Liver (tissue), 3 donors: Measurements from ENCODE around the gene CACNB1.

Experiments used
- TAF1 ChIP-seq: conservative IDR thresholded peaks from 2 replicates; pipeline ENCODE4 v1.6.1; 2016; ENCODE audit warnings: antibody characterized with exemption, mild to moderate bottlenecking
- YY1 ChIP-seq: IDR thresholded peaks from 2 replicates; pipeline ENCODE4 v1.6.1; 2016; ENCODE audit warnings: antibody characterized with exemption, mild to moderate bottlenecking
- TF ChIP-seq, protein P1 (sequence below): fragments of 150-350 bp; IDR thresholded peaks from 2 replicates; pipeline ENCODE4 v1.5.1; 2017; ENCODE audit warnings: improper control_type of control experiment, low read depth, low read length; ENCODE audit not compliant: missing input control
- TF ChIP-seq, protein P2 (sequence below): IDR thresholded peaks from 2 replicates; pipeline ENCODE4 v1.6.1; 2016; ENCODE audit warnings: antibody characterized with exemption, mild to moderate bottlenecking
- TF ChIP-seq, protein P3 (sequence below): IDR thresholded peaks from 2 replicates; pipeline ENCODE4 v1.6.1; 2016; ENCODE audit warnings: antibody characterized with exemption
- donor health status: healthy.
- donor health status: healthy.

DNA sequence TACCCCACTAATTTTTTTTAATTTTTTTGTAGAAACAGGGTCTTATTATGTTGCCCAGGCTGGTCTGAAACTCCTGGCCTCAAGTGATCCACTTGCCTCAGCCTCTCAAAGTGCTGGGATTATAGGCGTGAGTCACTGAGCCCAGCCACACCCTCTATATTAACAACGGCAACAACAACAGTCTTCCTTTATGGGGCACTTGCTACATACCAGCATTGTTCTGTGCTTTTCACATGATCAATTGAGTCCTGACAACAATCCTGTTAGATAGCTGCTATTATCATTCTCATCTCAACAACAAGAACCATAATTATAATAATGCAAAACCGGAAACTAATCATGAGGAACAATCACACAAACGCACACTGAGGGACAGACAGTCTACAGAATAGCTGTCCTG lies 18.9 kb downstream of the CACNB1 start:
- no peak for TF ChIP-seq YY1
- TF ChIP-seq, protein P1, sequence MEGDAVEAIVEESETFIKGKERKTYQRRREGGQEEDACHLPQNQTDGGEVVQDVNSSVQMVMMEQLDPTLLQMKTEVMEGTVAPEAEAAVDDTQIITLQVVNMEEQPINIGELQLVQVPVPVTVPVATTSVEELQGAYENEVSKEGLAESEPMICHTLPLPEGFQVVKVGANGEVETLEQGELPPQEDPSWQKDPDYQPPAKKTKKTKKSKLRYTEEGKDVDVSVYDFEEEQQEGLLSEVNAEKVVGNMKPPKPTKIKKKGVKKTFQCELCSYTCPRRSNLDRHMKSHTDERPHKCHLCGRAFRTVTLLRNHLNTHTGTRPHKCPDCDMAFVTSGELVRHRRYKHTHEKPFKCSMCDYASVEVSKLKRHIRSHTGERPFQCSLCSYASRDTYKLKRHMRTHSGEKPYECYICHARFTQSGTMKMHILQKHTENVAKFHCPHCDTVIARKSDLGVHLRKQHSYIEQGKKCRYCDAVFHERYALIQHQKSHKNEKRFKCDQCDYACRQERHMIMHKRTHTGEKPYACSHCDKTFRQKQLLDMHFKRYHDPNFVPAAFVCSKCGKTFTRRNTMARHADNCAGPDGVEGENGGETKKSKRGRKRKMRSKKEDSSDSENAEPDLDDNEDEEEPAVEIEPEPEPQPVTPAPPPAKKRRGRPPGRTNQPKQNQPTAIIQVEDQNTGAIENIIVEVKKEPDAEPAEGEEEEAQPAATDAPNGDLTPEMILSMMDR: no peak
- TF ChIP-seq TAF1: no peak
- TF ChIP-seq, protein P2, sequence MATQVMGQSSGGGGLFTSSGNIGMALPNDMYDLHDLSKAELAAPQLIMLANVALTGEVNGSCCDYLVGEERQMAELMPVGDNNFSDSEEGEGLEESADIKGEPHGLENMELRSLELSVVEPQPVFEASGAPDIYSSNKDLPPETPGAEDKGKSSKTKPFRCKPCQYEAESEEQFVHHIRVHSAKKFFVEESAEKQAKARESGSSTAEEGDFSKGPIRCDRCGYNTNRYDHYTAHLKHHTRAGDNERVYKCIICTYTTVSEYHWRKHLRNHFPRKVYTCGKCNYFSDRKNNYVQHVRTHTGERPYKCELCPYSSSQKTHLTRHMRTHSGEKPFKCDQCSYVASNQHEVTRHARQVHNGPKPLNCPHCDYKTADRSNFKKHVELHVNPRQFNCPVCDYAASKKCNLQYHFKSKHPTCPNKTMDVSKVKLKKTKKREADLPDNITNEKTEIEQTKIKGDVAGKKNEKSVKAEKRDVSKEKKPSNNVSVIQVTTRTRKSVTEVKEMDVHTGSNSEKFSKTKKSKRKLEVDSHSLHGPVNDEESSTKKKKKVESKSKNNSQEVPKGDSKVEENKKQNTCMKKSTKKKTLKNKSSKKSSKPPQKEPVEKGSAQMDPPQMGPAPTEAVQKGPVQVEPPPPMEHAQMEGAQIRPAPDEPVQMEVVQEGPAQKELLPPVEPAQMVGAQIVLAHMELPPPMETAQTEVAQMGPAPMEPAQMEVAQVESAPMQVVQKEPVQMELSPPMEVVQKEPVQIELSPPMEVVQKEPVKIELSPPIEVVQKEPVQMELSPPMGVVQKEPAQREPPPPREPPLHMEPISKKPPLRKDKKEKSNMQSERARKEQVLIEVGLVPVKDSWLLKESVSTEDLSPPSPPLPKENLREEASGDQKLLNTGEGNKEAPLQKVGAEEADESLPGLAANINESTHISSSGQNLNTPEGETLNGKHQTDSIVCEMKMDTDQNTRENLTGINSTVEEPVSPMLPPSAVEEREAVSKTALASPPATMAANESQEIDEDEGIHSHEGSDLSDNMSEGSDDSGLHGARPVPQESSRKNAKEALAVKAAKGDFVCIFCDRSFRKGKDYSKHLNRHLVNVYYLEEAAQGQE: no peak
- TF ChIP-seq, protein P3, sequence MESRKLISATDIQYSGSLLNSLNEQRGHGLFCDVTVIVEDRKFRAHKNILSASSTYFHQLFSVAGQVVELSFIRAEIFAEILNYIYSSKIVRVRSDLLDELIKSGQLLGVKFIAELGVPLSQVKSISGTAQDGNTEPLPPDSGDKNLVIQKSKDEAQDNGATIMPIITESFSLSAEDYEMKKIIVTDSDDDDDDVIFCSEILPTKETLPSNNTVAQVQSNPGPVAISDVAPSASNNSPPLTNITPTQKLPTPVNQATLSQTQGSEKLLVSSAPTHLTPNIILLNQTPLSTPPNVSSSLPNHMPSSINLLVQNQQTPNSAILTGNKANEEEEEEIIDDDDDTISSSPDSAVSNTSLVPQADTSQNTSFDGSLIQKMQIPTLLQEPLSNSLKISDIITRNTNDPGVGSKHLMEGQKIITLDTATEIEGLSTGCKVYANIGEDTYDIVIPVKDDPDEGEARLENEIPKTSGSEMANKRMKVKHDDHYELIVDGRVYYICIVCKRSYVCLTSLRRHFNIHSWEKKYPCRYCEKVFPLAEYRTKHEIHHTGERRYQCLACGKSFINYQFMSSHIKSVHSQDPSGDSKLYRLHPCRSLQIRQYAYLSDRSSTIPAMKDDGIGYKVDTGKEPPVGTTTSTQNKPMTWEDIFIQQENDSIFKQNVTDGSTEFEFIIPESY: no peak
